Fibroblast of villous mesenchyme (primary cell): ENCODE measurements around the gene ARID4A. TPM values are rescaled to one million over a fixed set of nuclear protein-coding genes. Genes with fewer than 3 reads are reported as not detected.
"Not testable (repeated sequence)": the region's sequence is repeated elsewhere in the genome, so short reads cannot be mapped to it uniquely, and the experiment has no call there.

Experiments
- DNase-seq: peaks from one replicate; pipeline ENCODE4 v3.0.0-alpha.2; 2010; ENCODE audit warnings: low read depth
- H3K4me3 ChIP-seq: 2 replicates; pipeline ENCODE4 v1.5.1; 2011; ENCODE audit warnings: low read depth, mild to moderate bottlenecking, low read length
- CTCF ChIP-seq: IDR thresholded peaks from 2 replicates; pipeline ENCODE4 v1.5.1; 2012; ENCODE audit warnings: low read depth, mild to moderate bottlenecking, low read length; ENCODE audit not compliant: insufficient read depth
- total RNA-seq: library from RNA; depleted of rRNA; stranded (reverse); fragments of >200 nt; gene quantifications from 2 replicates; pipeline ENCODE4 v1.2.3, GENCODE V29; 2012

The ARID4A gene
- total RNA-seq, 1 donor, result 10.8 TPM

GRCh38 chr14:58315606-58316005 lies 17.3 kb downstream of the ARID4A start:
- DNase-seq, result no peak
- H3K4me3 ChIP-seq, result no peak overlapping the region
- no peak for TF ChIP-seq CTCF

- no peak for DNase-seq
- no peak for TF ChIP-seq CTCF
These were observed 28.7 kb downstream of the ARID4A start for GRCh38 chr14:58327019-58327418.

GRCh38 chr14:58331111-58331510 lies 32.8 kb downstream of the ARID4A start:
- peak; percentile 97 for DNase-seq
- peak overlapping the region; percentile 24 for H3K4me3 ChIP-seq
- TF ChIP-seq CTCF, result no peak

More at GRCh38 chr14:58327019-58327418, 28.7 kb downstream of the ARID4A start:
- no peak overlapping the region for H3K4me3 ChIP-seq

- H3K4me3 ChIP-seq, result no peak overlapping the region
- DNase-seq, result no peak
- TF ChIP-seq CTCF, result no peak
These were observed 34.2 kb downstream of the ARID4A start for GRCh38 chr14:58332561-58332960.

GRCh38 chr14:58339666-58340065 lies 41.3 kb downstream of the ARID4A start:
- H3K4me3 ChIP-seq, DNase-seq: not testable (repeated sequence)

GRCh38 chr14:58341152-58341748 lies 42.9 kb downstream of the ARID4A start:
- no peak for TF ChIP-seq CTCF
- no peak overlapping the region for H3K4me3 ChIP-seq
- DNase-seq, result no peak

GRCh38 chr14:58343535-58343934 lies 45.2 kb downstream of the ARID4A start:
- H3K4me3 ChIP-seq, DNase-seq: not testable (repeated sequence)

- H3K4me3 ChIP-seq, result no peak overlapping the region
- DNase-seq, result peak; percentile 22
- no peak for TF ChIP-seq CTCF
These were observed 55.4 kb downstream of the ARID4A start for GRCh38 chr14:58353516-58354299.
